Measurements from ENCODE around the gene GPSM3.
"Not testable (repeated sequence)": the region's sequence is repeated elsewhere in the genome, so short reads cannot be mapped to it uniquely, and the experiment has no call there.

Gene GPSM3

DNA sequence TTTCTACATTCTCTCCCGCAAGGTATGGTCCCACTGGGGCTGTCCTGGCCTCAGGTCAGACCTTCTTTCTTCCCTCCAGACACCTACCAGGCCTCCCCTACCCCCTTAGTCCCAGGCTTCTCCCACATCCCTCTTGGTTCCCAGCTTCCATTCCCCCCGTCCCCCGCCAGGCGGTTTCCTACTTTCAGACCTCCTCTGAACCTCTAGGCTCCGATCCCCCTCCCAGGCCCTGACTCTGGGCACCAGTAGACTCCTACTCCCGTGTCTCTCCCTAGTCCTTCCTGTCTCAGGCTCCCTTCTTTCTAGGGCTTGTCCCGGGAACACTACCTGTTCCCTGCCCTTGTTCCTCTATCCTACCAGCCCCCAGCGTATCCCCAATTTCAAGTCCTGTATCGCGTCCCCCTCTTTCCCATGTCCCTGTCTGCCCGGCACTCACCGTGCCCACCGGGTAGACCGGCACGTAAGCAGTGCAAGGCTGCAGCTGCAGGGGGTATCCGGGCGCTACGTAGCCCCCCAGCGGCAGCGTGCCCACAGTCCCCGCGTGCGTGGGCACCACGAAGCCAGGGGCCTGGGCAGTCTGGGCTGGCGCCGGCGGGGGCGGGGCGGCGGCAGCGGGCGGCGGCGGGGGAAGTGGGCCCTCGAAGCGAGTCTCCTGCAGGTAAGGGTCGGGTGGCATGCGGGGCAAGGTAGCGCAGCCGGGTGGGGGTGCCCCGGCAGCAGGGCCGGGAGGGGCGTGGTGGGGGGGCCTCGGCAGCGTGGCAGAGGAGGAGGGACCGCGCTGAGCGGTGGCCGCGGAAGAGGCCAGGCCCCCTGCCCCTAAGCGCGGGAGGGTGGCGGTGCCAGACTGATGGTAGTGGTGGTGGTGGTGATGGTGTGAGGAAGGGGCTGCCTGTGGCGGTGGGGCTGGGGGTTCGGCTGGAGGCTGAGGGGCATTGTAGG, 42.2 kb downstream of the GPSM3 start:
- no peak for DNase-seq (ENCODE audit: low read depth)

DNA sequence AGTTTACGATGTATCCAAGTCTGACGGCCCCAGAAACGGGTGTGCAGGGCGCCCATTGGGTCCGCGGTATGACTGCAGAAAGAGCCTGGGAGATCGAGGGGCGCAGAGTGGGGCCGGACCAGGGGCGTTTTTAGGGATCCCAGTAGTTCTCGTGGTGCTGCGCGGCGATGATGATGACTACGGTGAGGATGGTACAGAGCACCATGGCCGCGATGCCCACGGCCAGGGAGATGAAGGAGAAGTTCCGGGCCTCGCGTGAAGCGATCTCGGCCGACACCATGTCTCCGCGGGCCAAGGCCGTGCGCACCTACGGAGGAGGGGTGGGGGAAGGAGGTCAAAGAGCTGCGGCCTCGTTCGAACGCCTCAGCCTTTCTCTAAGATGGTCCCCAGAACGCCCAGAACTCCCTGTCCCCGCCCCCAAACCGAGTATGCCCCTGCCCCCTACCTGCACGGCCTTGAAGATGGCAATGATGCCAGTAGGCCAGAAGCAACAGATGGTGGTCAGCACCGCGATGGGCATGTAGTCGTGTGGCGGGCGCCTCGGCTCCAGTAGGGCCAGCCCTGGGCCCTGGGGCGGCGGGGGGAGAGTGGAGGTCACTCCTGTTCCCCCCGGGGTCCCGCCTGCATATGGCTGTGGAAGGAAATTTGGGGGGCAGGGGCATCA, 43.2 kb downstream of the GPSM3 start:
- no peak for DNase-seq (ENCODE audit: low read depth)

DNA sequence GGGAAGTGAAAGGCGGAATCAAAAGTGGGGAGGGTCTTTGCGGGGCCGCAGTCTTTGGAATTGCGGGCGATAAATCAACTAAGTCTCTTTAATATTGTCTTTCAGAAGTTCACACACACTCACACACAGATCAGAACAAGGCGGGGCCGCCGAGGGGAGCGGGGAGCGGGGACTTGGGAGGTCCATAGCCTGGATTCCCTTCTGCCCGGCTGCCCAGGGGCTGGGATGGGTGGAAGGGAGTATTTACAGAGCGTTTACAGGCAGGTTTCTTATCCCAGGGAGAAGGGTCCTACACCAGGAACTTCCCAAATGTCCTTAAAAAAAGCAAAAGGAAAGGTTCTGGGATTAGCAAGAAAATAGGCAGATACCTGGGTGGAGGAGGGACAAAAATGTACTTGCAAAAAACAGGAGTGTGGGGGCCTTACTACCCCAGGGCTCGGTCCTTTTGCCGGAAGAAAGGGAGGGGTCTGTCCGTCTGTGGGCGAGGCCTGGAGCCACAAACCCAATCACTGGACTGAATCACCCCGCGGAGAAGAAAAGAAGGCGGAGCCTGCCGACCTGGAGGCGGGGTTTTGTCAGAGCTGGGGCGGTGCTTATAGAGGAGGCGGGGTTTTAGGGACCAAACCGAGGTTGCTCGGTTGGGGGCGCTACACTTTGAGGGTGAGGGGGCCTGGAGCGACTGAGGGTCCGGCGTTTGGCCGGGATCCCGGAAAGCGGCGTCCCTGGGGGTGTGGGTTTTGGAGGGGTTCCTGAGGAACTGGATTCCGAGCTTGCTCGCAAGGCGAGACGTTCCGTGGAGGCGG, 44.0 kb downstream of the GPSM3 start:
- DNase-seq (ENCODE audit: low read depth) = peak; percentile 47

DNA sequence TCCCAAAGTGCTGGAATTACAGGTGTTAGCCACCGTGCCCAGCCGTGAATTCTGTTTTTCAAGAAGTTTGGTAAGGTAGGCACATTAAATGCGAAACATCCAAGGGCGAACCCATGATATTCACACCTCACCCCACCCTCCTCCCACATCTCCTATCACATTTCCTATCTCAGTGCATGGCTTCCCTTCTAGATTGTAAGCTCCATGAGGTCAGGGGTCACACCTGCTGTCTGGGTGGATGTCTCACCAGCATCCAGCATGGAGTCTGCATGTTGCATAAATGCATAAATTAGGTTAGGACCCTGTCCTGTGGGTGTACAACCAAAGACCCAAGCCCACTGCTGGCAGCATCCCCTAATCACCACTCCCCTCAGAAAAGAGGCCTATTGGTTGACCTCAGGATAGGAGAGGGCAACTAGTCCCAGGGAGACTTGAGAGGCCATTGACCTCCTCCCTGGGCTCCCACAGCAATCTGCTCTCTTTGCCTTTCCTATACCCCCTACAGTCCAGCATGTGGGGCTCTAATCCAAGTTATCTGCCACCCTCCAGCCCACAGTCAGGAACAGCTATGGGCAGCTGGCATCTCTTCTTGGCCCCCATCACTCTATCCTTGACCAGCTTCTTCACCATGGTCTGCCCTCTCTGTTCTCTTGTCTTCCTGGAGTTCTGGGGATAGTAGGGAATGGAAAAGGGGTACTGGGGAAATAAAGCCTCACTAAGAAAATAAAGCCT, 44.9 kb downstream of the GPSM3 start:
- no peak for DNase-seq (ENCODE audit: low read depth)

DNA sequence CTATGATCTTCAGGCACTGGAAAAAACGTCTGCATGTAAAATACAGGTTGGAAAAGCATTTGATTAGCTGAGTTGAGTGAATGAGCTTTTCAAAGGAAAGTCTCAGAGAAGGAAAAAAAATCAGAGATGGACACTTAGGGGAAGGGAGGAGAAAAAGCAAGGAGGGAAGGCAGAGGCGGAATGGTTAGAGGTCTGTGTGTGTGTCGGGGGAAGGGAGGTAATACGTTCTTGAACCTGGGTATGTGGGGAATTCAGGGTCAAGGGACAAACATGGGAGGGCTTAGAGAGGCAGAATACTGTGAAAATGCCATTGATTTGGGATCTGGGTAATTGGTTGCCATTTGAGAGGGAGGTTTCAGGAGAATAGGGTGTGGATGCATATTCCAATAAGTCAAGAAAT, 45.8 kb downstream of the GPSM3 start:
- no peak for DNase-seq (ENCODE audit: low read depth)

DNA sequence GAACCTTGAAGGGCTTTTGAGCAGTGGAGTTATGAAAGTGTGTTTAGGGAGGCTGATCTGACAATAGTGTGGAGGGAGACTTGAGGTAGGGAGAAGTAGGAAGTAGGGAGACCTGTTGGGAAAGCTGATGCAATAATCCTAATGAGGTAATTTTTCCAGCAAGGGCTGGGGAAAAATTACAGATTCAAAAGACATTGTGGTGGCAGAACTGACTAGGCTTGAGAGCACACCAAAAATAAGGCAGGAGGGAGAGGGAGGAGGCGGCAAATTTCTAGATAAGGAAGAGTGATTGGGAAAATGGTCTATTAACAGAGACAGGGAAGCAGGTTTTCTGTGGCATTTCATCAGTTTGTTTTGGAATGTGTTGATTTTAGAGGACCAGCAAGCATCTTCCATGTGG, 46.2 kb downstream of the GPSM3 start:
- no peak for DNase-seq (ENCODE audit: low read depth)

DNA sequence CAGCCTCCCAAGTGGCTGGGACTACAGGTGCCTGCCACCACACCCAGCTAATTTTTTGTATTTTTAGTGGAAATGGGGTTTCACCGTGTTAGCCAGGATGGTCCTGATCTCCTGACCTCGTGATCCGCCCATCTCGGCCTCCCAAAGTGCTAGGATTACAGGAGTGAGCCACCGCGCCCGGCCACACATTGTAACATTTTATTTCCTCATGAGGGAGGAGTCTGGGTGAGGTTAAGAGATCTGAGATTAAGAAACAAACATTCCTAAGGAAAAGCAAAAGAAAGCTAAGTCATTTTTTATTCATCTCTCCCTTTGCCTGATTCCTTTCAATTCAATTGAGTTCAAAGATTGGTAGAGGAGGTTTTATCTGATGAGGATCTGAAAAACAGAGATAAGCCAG, 48.2 kb downstream of the GPSM3 start:
- not testable (repeated sequence) for DNase-seq (ENCODE audit: low read depth)
